H1 (cell line): ENCODE data around the gene SIRT3. TPM values are rescaled to one million over a fixed set of nuclear protein-coding genes. Genes with fewer than 3 reads are reported as not detected.

Source experiments
- CTCF ChIA-PET: fragments of 300-600 bp; sonication (Branson Sonifier 250); formaldehyde crosslinking; loops from one replicate; lab custom pipeline; 2021; ENCODE audit not compliant: partially characterized antibody; lab: Charles Lee
- POLR2A ChIA-PET: fragments of 300-600 bp; sonication (Branson Sonifier 250); formaldehyde crosslinking; loops from one replicate; lab custom pipeline; 2021; ENCODE audit warnings: inconsistent platforms; ENCODE audit not compliant: partially characterized antibody; lab: Charles Lee
- DNase-seq, 2 experiments: peaks; one replicate each; pipeline versions ENCODE4 v3.0.0 to v3.0.0-alpha.2; 2010 to 2022; ENCODE audit warnings: low spot score in 2 of 2, low read depth in 1 of 2, mixed read lengths in 1 of 2
- FAIRE-seq: peaks from 2 replicates; lab custom pipeline; 2011; peaks lifted over from hg19 to GRCh38; lab: Jason Lieb, UNC
- H2AFZ ChIP-seq: 2 replicates; pipeline ENCODE4 v1.8.1; 2012; ENCODE audit warnings: low read length, inconsistent platforms
- H2AK5ac ChIP-seq: 2 replicates; pipeline ENCODE4 v1.6.1; 2013; ENCODE audit warnings: low read depth, low read length
- H2BK120ac ChIP-seq: replicated peaks from 2 replicates; pipeline ENCODE3; 2013; ENCODE audit warnings: low read depth, low read length, inconsistent platforms
- H2BK12ac ChIP-seq: 2 replicates; pipeline ENCODE4 v1.6.1; 2013; ENCODE audit warnings: low read depth, low read length
- H2BK15ac ChIP-seq: 2 replicates; pipeline ENCODE4 v1.6.1; 2013; ENCODE audit warnings: low read length
- H2BK20ac ChIP-seq: 2 replicates; pipeline ENCODE4 v1.6.1; 2013; ENCODE audit warnings: low read length
- H2BK5ac ChIP-seq: 2 replicates; pipeline ENCODE4 v1.6.1; 2013; ENCODE audit warnings: low read depth, low read length
- H3K14ac ChIP-seq: 2 replicates; pipeline ENCODE4 v1.6.1; 2013; ENCODE audit warnings: inconsistent platforms; ENCODE audit not compliant: insufficient read length
- H3K18ac ChIP-seq: 2 replicates; pipeline ENCODE4 v1.6.1; 2013; ENCODE audit warnings: low read length; ENCODE audit errors: extremely low read depth
- H3K23ac ChIP-seq: 2 replicates; pipeline ENCODE4 v1.6.1; 2013; ENCODE audit warnings: inconsistent platforms; ENCODE audit not compliant: insufficient read length
- H3K23me2 ChIP-seq: 2 replicates; pipeline ENCODE4 v1.6.1; 2013; ENCODE audit warnings: low read depth, low read length
- H3K27ac ChIP-seq: 2 replicates; pipeline ENCODE4 v1.6.1; 2011; ENCODE audit warnings: low read depth, low read length, inconsistent platforms
- H3K27me3 ChIP-seq, 4 experiments: replicated peaks in 1 of 4; 1 replicate in 1 of 4; 2 replicates in 3 of 4; pipeline versions ENCODE4 v1.6.1 to v1.8.1; 2011 to 2013; ENCODE audit warnings: low read length in 3 of 4, mild to moderate bottlenecking in 3 of 4, inconsistent platforms in 2 of 4, mixed read lengths in 2 of 4, moderate library complexity in 1 of 4; ENCODE audit not compliant: control insufficient read depth in 3 of 4, insufficient read depth in 3 of 4; ENCODE audit errors: extremely low read depth in 1 of 4
- H3K36me3 ChIP-seq, 4 experiments: 2 replicates each; pipeline versions ENCODE4 v1.6.1 to v1.8.1; 2011 to 2013; ENCODE audit warnings: mild to moderate bottlenecking in 4 of 4, low read length in 3 of 4, moderate library complexity in 2 of 4, control low read depth in 1 of 4, inconsistent platforms in 1 of 4; ENCODE audit not compliant: insufficient read depth in 4 of 4, control insufficient read depth in 2 of 4
- H3K4ac ChIP-seq: replicated peaks from 2 replicates; pipeline ENCODE3; 2013; ENCODE audit warnings: low read length, low read depth, mixed read lengths, inconsistent platforms; ENCODE audit not compliant: insufficient read length
- H3K4me1 ChIP-seq, 4 experiments: replicated peaks in 1 of 4; 1 replicate in 1 of 4; 2 replicates in 3 of 4; pipeline versions ENCODE4 v1.6.1 to v1.8.1; 2011 to 2013; ENCODE audit warnings: low read length in 3 of 4, inconsistent platforms in 2 of 4, mixed read lengths in 1 of 4; ENCODE audit not compliant: insufficient read depth in 4 of 4, control insufficient read depth in 3 of 4
- H3K4me2 ChIP-seq, 2 experiments: 2 replicates each; pipeline versions ENCODE4 v1.6.1 to v1.8.1; 2011 to 2013; ENCODE audit warnings: low read depth in 2 of 2, low read length in 2 of 2, control low read depth in 1 of 2, inconsistent platforms in 1 of 2, mild to moderate bottlenecking in 1 of 2; ENCODE audit not compliant: insufficient read depth in 1 of 2
- H3K4me3 ChIP-seq, 4 experiments: fragments of 200-600, 300-600 bp in 1 of 4; sonication (generic), shearing (Covaris generic), sonication (Bioruptor Twin) in 1 of 4; 2 replicates each; pipeline versions ENCODE4 v1.5.1 to v1.8.1; 2011 to 2016; ENCODE audit warnings: low read length in 4 of 4, low read depth in 3 of 4, control low read depth in 2 of 4, inconsistent platforms in 2 of 4, mild to moderate bottlenecking in 2 of 4, mixed read lengths in 1 of 4, moderate library complexity in 1 of 4; ENCODE audit not compliant: insufficient read depth in 2 of 4; ENCODE audit errors: extremely low read depth in 1 of 4
- H3K56ac ChIP-seq: replicated peaks from 2 replicates; pipeline ENCODE3; 2013; ENCODE audit warnings: low read depth, mild to moderate bottlenecking, mixed read lengths, low read length, inconsistent platforms; ENCODE audit not compliant: insufficient read length
- H3K79me1 ChIP-seq: 2 replicates; pipeline ENCODE4 v1.6.1; 2013; ENCODE audit warnings: low read depth, low read length, control low read depth
- H3K79me2 ChIP-seq, 2 experiments: 2 replicates each; pipeline versions ENCODE4 v1.6.1 to v1.8.1; 2012 to 2013; ENCODE audit warnings: low read length in 2 of 2, mild to moderate bottlenecking in 2 of 2, inconsistent platforms in 1 of 2; ENCODE audit not compliant: insufficient read depth in 2 of 2, control insufficient read depth in 1 of 2
- H3K9ac ChIP-seq, 4 experiments: replicated peaks in 1 of 4; 1 replicate in 1 of 4; 2 replicates in 3 of 4; pipeline versions ENCODE4 v1.6.1 to v1.8.1; 2011 to 2013; ENCODE audit warnings: low read depth in 3 of 4, low read length in 3 of 4, control low read depth in 2 of 4, mild to moderate bottlenecking in 2 of 4, moderate library complexity in 2 of 4, inconsistent platforms in 1 of 4; ENCODE audit errors: extremely low read depth in 1 of 4
- H3K9me3 ChIP-seq, 2 experiments: 2 replicates each; pipeline versions ENCODE4 v1.6.1 to v1.8.1; 2012 to 2013; ENCODE audit warnings: mild to moderate bottlenecking in 2 of 2, moderate library complexity in 2 of 2, control low read depth in 1 of 2, inconsistent platforms in 1 of 2, low read depth in 1 of 2, low read length in 1 of 2, mixed read lengths in 1 of 2; ENCODE audit not compliant: insufficient read depth in 2 of 2
- H4K20me1 ChIP-seq, 2 experiments: replicated peaks in 1 of 2; 2 replicates each; pipeline versions ENCODE3 to v1.8.1; 2011 to 2013; ENCODE audit warnings: inconsistent platforms in 2 of 2, low read length in 2 of 2, mild to moderate bottlenecking in 1 of 2; ENCODE audit not compliant: insufficient read depth in 2 of 2, control insufficient read depth in 1 of 2
- H4K5ac ChIP-seq: 2 replicates; pipeline ENCODE4 v1.6.1; 2013; ENCODE audit warnings: low read length, low read depth, mixed read lengths, inconsistent platforms; ENCODE audit not compliant: insufficient read length
- H4K8ac ChIP-seq: 2 replicates; pipeline ENCODE4 v1.8.0; 2013; ENCODE audit warnings: mild to moderate bottlenecking, moderate library complexity, low read length, inconsistent platforms; ENCODE audit not compliant: insufficient read depth; ENCODE audit errors: extremely low read depth
- H4K91ac ChIP-seq: replicated peaks from 2 replicates; pipeline ENCODE3; 2013; ENCODE audit warnings: low read length, mixed read lengths, inconsistent platforms; ENCODE audit not compliant: insufficient read length
- EP300 ChIP-seq, 2 experiments: IDR thresholded peaks; 1 replicate in 1 of 2; 2 replicates in 1 of 2; pipeline ENCODE4 v1.6.1; 2011 to 2012; ENCODE audit warnings: low read depth in 2 of 2, low read length in 2 of 2, mild to moderate bottlenecking in 2 of 2, borderline replicate concordance in 1 of 2, inconsistent platforms in 1 of 2, moderate library complexity in 1 of 2
- NANOG ChIP-seq: IDR thresholded peaks from 2 replicates; pipeline ENCODE4 v1.6.1; 2011; ENCODE audit warnings: low read length, low read depth, mild to moderate bottlenecking, inconsistent platforms; ENCODE audit not compliant: insufficient read depth, poor library complexity, severe bottlenecking
- SIN3A ChIP-seq, 2 experiments: IDR thresholded peaks in 1 of 2; conservative IDR thresholded peaks in 1 of 2; 2 replicates each; pipeline ENCODE4 v1.6.1; 2011 to 2012; ENCODE audit warnings: low read length in 2 of 2, improper control_type of control experiment in 1 of 2, low read depth in 1 of 2, mild to moderate bottlenecking in 1 of 2
- WGBS, 2 experiments: shearing (Covaris generic) in 1 of 2; methylation state at CpG; one replicate each; pipeline versions ENCODE4 v1.1.6 to v1.1.7; 2013 to 2015; ENCODE audit warnings: low lambda C conversion rate in 2 of 2, mixed read lengths in 2 of 2, inconsistent platforms in 1 of 2, low coverage in 1 of 2, missing lambda C conversion rate in 1 of 2; ENCODE audit not compliant: insufficient replicate concordance in 2 of 2, insufficient coverage in 1 of 2, insufficient read length in 1 of 2; ENCODE audit errors: extremely low coverage in 1 of 2, missing lambda C conversion rate in 1 of 2; 5-methylcytosine and 5-hydroxymethylcytosine counted together
- polyA plus RNA-seq, 7 experiments: library from polyadenylated mRNA; depleted of rRNA in 3 of 7; stranded (reverse) in 5 of 7; unstranded in 2 of 7; fragments of >200 nt in 5 of 7; fragments of 200-250 nt in 2 of 7; gene quantifications; 1 replicate in 5 of 7; 2 replicates in 1 of 7; 4 replicates in 1 of 7; pipeline versions ENCODE4 v1.2.1 to v1.2.3, GENCODE V29; 2011 to 2013; ENCODE audit warnings: missing spikeins in 2 of 7, mixed read lengths in 2 of 7
- total RNA-seq: library from RNA; stranded (reverse); fragmentation: NEBNext Ultra II Directional; extraction: Animal tissue kit (Norgen Biotek cat#: 25700); gene quantifications from 2 replicates; pipeline ENCODE4 v1.2.1, GENCODE V29; 2021

Gene SIRT3
- total and polyA plus RNA-seq, 2 of the 8 experiments (the other 6 are each of a cell fraction or from before 2014, with no cell fraction given), result 14.3 to 21.6 TPM

GRCh38 chr11:285021-285893 is 49.1 kb upstream of the SIRT3 start:
- CTCF ChIA-PET, result interaction anchor here (1.0 to 8.6 kb wide), 4 partner anchors 9 to 34 kb away, joined by 3 to 88 read pairs (median 7); no protein-coding TSS in a partner anchor

More at GRCh38 chr11:285021-285893, 49.1 kb upstream of the SIRT3 start:
- no peak overlapping the region for H2AFZ ChIP-seq
- H4K5ac ChIP-seq, result no peak overlapping the region
- no peak overlapping the region for H2BK120ac ChIP-seq
- POLR2A ChIA-PET, result interaction anchor here (1.1 to 7.7 kb wide), 4 partner anchors 9 to 86 kb away, joined by 3 to 51 read pairs (median 10); partner anchors contain the start of gene IFITM5
- H4K8ac ChIP-seq, result peak overlapping the region; percentile 82; the same call in 1 of the 2 replicates
- H3K36me3 ChIP-seq, result no peaks in the 10 kb centered on the region
- no peak overlapping the region for H3K4me2 ChIP-seq
- no peak for TF ChIP-seq NANOG
- no peak for TF ChIP-seq EP300 (IDR thresholded peaks at IDR 0.05; ENCODE audit: borderline replicate concordance in 1 of 2, low read depth in 2 of 2, low read length in 2 of 2)
- no peak for TF ChIP-seq SIN3A (conservative IDR thresholded peaks at IDR 0.05 in 1 of 2, IDR thresholded peaks at IDR 0.05 in 1 of 2; ENCODE audit: low read depth in 1 of 2, low read length in 2 of 2)
- H2BK12ac ChIP-seq, result peak overlapping the region; percentile 27; the same call in 1 of the 2 replicates
- H3K14ac ChIP-seq, result no peak overlapping the region
- H3K23me2 ChIP-seq, result peaks cover 5% of the 10 kb centered on the region; the same call in 1 of the 2 replicates
- peaks cover 0 to 23% (median 17%) of the 10 kb centered on the region in 4 experiments; a peak in 6 of 7 replicates for H3K4me1 ChIP-seq
- H3K4ac ChIP-seq, result peak overlapping the region; percentile 36
- 86% methylated on average over 23 of the region's 29 CpGs; no CpG with 5 or more reads in 1 of the 2 experiments for WGBS, 2 experiments
- H3K27me3 ChIP-seq, result peaks cover 5 to 16% (median 13%) of the 10 kb centered on the region in 4 experiments; a peak in 6 of 7 replicates
- H3K79me2 ChIP-seq, result no peaks in the 10 kb centered on the region
- peak in 1 of 2 experiments; percentile 41 for DNase-seq
- no peaks in the 10 kb centered on the region for H4K20me1 ChIP-seq
- H2BK15ac ChIP-seq, result 0 out of 2 replicates have a peak overlapping the region, but pooled peaks have one; percentile 72
- H3K79me1 ChIP-seq, result 0 out of 2 replicates have a peak, but pooled peaks cover 4% of the 10 kb centered on the region
- no peak overlapping the region for H3K9ac ChIP-seq
- H3K9me3 ChIP-seq, result peaks cover 0 to 3% of the 10 kb centered on the region in 2 experiments; a peak in 1 of 4 replicates
- no peak for FAIRE-seq
- H2AK5ac ChIP-seq, result no peak overlapping the region
- H4K91ac ChIP-seq, result peak overlapping the region; percentile 81
- no peak overlapping the region for H3K56ac ChIP-seq
- no peak overlapping the region for H3K27ac ChIP-seq
- no peak overlapping the region for H3K23ac ChIP-seq
- no peak overlapping the region for H3K4me3 ChIP-seq
- no peak overlapping the region for H2BK20ac ChIP-seq
- H2BK5ac ChIP-seq, result no peak overlapping the region
- H3K18ac ChIP-seq, result peak overlapping the region; percentile 48; the same call in 1 of the 2 replicates
